GM23338 (cell line): ENCODE measurements around the gene SH3RF3. TPM values are rescaled to one million over a fixed set of nuclear protein-coding genes. Genes with fewer than 3 reads are reported as not detected.

Source experiments
- ATAC-seq: fragments of 200-7000 bp; cut with Tn5 transposase; 3 replicates; pipeline ENCODE4 v1.9.1; 2020
- DNase-seq: peaks from one replicate; pipeline ENCODE4 v3.0.0-alpha.2; 2015; ENCODE audit warnings: low spot score
- H2AFZ ChIP-seq: fragments of 200-600 bp; sonication (generic); 2 replicates; pipeline ENCODE4 v1.8.0; 2016; ENCODE audit warnings: antibody characterized with exemption, mild to moderate bottlenecking, moderate library complexity
- H3F3A ChIP-seq: fragments of 200-600 bp; sonication (generic); replicated peaks from 2 replicates; pipeline ENCODE4 v1.8.0; 2017; ENCODE audit warnings: antibody characterized with exemption, mixed run types, low read depth
- H3K27ac ChIP-seq: fragments of 200-600 bp; sonication (generic); 2 replicates; pipeline ENCODE4 v1.6.1; 2016; ENCODE audit warnings: low read depth
- H3K27me3 ChIP-seq: fragments of 200-600 bp; sonication (generic); 2 replicates; pipeline ENCODE4 v1.8.0; 2016; ENCODE audit warnings: mild to moderate bottlenecking, mixed run types, moderate library complexity; ENCODE audit not compliant: insufficient read depth
- H3K36me3 ChIP-seq: fragments of 200-600 bp; sonication (generic); 2 replicates; pipeline ENCODE4 v1.8.0; 2016; ENCODE audit warnings: mild to moderate bottlenecking; ENCODE audit not compliant: insufficient read depth
- H3K4me1 ChIP-seq: fragments of 200-600 bp; sonication (generic); 2 replicates; pipeline ENCODE4 v1.8.0; 2016; ENCODE audit warnings: mild to moderate bottlenecking, moderate library complexity; ENCODE audit not compliant: insufficient read depth
- H3K4me2 ChIP-seq: fragments of 200-600 bp; sonication (generic); 2 replicates; pipeline ENCODE4 v1.7.1; 2017; ENCODE audit warnings: mixed run types
- H3K4me3 ChIP-seq: fragments of 200-600 bp; sonication (generic); 2 replicates; pipeline ENCODE4 v1.6.1; 2016; ENCODE audit warnings: mixed run types
- H3K79me2 ChIP-seq: fragments of 200-600 bp; sonication (generic); replicated peaks from 2 replicates; pipeline ENCODE4 v1.8.0; 2017; ENCODE audit warnings: mild to moderate bottlenecking; ENCODE audit not compliant: insufficient read depth
- H3K9me2 ChIP-seq: fragments of 200-600 bp; sonication (generic); 2 replicates; pipeline ENCODE4 v1.8.0; 2017; ENCODE audit not compliant: insufficient read depth
- H4K20me1 ChIP-seq: fragments of 200-600 bp; sonication (generic); replicated peaks from 2 replicates; pipeline ENCODE4 v1.8.0; 2017; ENCODE audit warnings: mild to moderate bottlenecking; ENCODE audit not compliant: insufficient read depth
- H3K27ac Mint-ChIP-seq: 2 replicates; pipeline ENCODE4 v1.8.0; 2020; ENCODE audit warnings: inconsistent platforms, mild to moderate bottlenecking, moderate library complexity, mixed read lengths
- H3K27me3 Mint-ChIP-seq: 3 replicates; pipeline ENCODE4 v1.8.0; 2022; ENCODE audit warnings: low read depth, mild to moderate bottlenecking, moderate library complexity, mixed read lengths, inconsistent platforms; ENCODE audit not compliant: insufficient read depth, poor library complexity
- H3K36me3 Mint-ChIP-seq: 3 replicates; pipeline ENCODE4 v1.8.0; 2021; ENCODE audit warnings: low read depth, mild to moderate bottlenecking, inconsistent platforms, moderate library complexity, mixed read lengths
- H3K4me1 Mint-ChIP-seq: 3 replicates; pipeline ENCODE4 v1.8.0; 2020; ENCODE audit warnings: mild to moderate bottlenecking, inconsistent platforms, mixed read lengths
- H3K4me3 Mint-ChIP-seq: 3 replicates; pipeline ENCODE4 v1.8.0; 2021; ENCODE audit warnings: moderate library complexity, mild to moderate bottlenecking, inconsistent platforms, mixed read lengths
- H3K9me3 Mint-ChIP-seq: 3 replicates; pipeline ENCODE4 v1.8.0; 2020; ENCODE audit warnings: moderate library complexity, mild to moderate bottlenecking, inconsistent platforms, mixed read lengths
- CREB1 ChIP-seq: fragments of 250-450 bp; sonication (Bioruptor Pico); IDR thresholded peaks from 2 replicates; pipeline ENCODE4 v1.5.0; 2020; ENCODE audit warnings: low read depth, mild to moderate bottlenecking, moderate library complexity
- EZH2phosphoT487 ChIP-seq: fragments of 200-600 bp; sonication (generic); IDR thresholded peaks from one replicate; pipeline ENCODE4 v1.8.1; 2018; ENCODE audit warnings: antibody characterized with exemption; ENCODE audit not compliant: unreplicated experiment
- JUNB ChIP-seq: IDR thresholded peaks from one replicate; pipeline ENCODE4 v1.6.1; 2016; ENCODE audit warnings: antibody characterized with exemption; ENCODE audit not compliant: unreplicated experiment
- NANOG ChIP-seq: IDR thresholded peaks from 2 replicates; pipeline ENCODE4 v1.6.1; 2016; ENCODE audit warnings: antibody characterized with exemption, borderline replicate concordance
- STAT1 ChIP-seq: IDR thresholded peaks from one replicate; pipeline ENCODE4 v1.6.1; 2016; ENCODE audit warnings: antibody characterized with exemption; ENCODE audit not compliant: unreplicated experiment
- ZNF114 ChIP-seq: fragments of 250-450 bp; sonication (Bioruptor Pico); IDR thresholded peaks from 2 replicates; pipeline ENCODE4 v1.5.0; 2020; ENCODE audit warnings: mild to moderate bottlenecking, moderate library complexity
- ZNF331 ChIP-seq: fragments of 250-450 bp; sonication (Bioruptor Pico); IDR thresholded peaks from 2 replicates; pipeline ENCODE4 v1.5.0; 2020; ENCODE audit warnings: low read depth, mild to moderate bottlenecking, moderate library complexity
- polyA plus RNA-seq: library from polyadenylated mRNA; unstranded; fragments of >200 nt; fragmentation: Nextera tagmentation; extraction: Ambion mirVana; gene quantifications from 2 replicates; pipeline ENCODE4 v1.2.1, GENCODE V29; 2016
- total RNA-seq: library from RNA; depleted of rRNA; stranded (reverse); fragments of >200 nt; shearing (Covaris generic); gene quantifications from 2 replicates; pipeline ENCODE4 v1.2.3, GENCODE V29; 2014
- TF ChIP-seq, protein P1 (sequence below): IDR thresholded peaks from one replicate; pipeline ENCODE4 v1.6.1; 2018; ENCODE audit warnings: antibody characterized with exemption; ENCODE audit not compliant: unreplicated experiment
- TF ChIP-seq, protein P2 (sequence below): IDR thresholded peaks from 2 replicates; pipeline ENCODE4 v1.6.1; 2016; ENCODE audit warnings: antibody characterized with exemption
- TF ChIP-seq, protein P3 (sequence below), 2 experiments: fragments of 200-600 bp in 1 of 2; sonication (generic) in 1 of 2; conservative IDR thresholded peaks; 2 replicates each; pipeline versions ENCODE4 v1.5.1 to v1.6.1; 2016 to 2017; ENCODE audit warnings: antibody characterized with exemption in 2 of 2, low read depth in 2 of 2, mild to moderate bottlenecking in 2 of 2, moderate library complexity in 1 of 2

The SH3RF3 gene
- total and polyA plus RNA-seq, 2 experiments from 2014 or later: 0.11 to 0.63 TPM

GRCh38 chr2:109143214-109144187 is 14.5 kb downstream of the SH3RF3 start:
- no peaks in the 10 kb centered on the region for H3K9me3 Mint-ChIP-seq
- no peak overlapping the region for H3K27ac Mint-ChIP-seq
- H3K4me1 Mint-ChIP-seq: no peaks in the 10 kb centered on the region
- no peaks in the 10 kb centered on the region for H3K27me3 ChIP-seq
- no peak overlapping the region for H3K4me3 ChIP-seq
- H3K36me3 Mint-ChIP-seq: no peaks in the 10 kb centered on the region
- no peaks in the 10 kb centered on the region for H3K36me3 ChIP-seq
- peaks cover 1% of the 10 kb centered on the region for H3K27me3 Mint-ChIP-seq
- no peak overlapping the region for H3K4me2 ChIP-seq
- no peaks in the 10 kb centered on the region for H3K9me2 ChIP-seq
- H4K20me1 ChIP-seq: no peaks in the 10 kb centered on the region
- H3K4me1 ChIP-seq: no peaks in the 10 kb centered on the region
- no peaks in the 10 kb centered on the region for H3K79me2 ChIP-seq
- no peak overlapping the region for H3K27ac ChIP-seq
- DNase-seq: no peak
- H2AFZ ChIP-seq: no peak overlapping the region
- H3K4me3 Mint-ChIP-seq: no peak overlapping the region
- H3F3A ChIP-seq: no peaks in the 10 kb centered on the region
- no peak for ATAC-seq
- TF ChIP-seq EZH2phosphoT487 (no peak), STAT1 (no peak), ZNF114 (CRISPR knock-in tag) (no peak), NANOG (no peak), ZNF331 (no peak), JUNB (no peak), CREB1 (CRISPR knock-in tag) (no peak)
- TF ChIP-seq, protein P1, sequence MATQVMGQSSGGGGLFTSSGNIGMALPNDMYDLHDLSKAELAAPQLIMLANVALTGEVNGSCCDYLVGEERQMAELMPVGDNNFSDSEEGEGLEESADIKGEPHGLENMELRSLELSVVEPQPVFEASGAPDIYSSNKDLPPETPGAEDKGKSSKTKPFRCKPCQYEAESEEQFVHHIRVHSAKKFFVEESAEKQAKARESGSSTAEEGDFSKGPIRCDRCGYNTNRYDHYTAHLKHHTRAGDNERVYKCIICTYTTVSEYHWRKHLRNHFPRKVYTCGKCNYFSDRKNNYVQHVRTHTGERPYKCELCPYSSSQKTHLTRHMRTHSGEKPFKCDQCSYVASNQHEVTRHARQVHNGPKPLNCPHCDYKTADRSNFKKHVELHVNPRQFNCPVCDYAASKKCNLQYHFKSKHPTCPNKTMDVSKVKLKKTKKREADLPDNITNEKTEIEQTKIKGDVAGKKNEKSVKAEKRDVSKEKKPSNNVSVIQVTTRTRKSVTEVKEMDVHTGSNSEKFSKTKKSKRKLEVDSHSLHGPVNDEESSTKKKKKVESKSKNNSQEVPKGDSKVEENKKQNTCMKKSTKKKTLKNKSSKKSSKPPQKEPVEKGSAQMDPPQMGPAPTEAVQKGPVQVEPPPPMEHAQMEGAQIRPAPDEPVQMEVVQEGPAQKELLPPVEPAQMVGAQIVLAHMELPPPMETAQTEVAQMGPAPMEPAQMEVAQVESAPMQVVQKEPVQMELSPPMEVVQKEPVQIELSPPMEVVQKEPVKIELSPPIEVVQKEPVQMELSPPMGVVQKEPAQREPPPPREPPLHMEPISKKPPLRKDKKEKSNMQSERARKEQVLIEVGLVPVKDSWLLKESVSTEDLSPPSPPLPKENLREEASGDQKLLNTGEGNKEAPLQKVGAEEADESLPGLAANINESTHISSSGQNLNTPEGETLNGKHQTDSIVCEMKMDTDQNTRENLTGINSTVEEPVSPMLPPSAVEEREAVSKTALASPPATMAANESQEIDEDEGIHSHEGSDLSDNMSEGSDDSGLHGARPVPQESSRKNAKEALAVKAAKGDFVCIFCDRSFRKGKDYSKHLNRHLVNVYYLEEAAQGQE: no peak
- TF ChIP-seq, protein P2, sequence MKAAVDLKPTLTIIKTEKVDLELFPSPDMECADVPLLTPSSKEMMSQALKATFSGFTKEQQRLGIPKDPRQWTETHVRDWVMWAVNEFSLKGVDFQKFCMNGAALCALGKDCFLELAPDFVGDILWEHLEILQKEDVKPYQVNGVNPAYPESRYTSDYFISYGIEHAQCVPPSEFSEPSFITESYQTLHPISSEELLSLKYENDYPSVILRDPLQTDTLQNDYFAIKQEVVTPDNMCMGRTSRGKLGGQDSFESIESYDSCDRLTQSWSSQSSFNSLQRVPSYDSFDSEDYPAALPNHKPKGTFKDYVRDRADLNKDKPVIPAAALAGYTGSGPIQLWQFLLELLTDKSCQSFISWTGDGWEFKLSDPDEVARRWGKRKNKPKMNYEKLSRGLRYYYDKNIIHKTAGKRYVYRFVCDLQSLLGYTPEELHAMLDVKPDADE: no peak
- TF ChIP-seq, protein P3, sequence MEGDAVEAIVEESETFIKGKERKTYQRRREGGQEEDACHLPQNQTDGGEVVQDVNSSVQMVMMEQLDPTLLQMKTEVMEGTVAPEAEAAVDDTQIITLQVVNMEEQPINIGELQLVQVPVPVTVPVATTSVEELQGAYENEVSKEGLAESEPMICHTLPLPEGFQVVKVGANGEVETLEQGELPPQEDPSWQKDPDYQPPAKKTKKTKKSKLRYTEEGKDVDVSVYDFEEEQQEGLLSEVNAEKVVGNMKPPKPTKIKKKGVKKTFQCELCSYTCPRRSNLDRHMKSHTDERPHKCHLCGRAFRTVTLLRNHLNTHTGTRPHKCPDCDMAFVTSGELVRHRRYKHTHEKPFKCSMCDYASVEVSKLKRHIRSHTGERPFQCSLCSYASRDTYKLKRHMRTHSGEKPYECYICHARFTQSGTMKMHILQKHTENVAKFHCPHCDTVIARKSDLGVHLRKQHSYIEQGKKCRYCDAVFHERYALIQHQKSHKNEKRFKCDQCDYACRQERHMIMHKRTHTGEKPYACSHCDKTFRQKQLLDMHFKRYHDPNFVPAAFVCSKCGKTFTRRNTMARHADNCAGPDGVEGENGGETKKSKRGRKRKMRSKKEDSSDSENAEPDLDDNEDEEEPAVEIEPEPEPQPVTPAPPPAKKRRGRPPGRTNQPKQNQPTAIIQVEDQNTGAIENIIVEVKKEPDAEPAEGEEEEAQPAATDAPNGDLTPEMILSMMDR (conservative IDR thresholded peaks at IDR 0.05; ENCODE audit: low read depth in 2 of 2): no peak
